Measurements from ENCODE around the gene EPHB6. TPM values are rescaled to one million over a fixed set of nuclear protein-coding genes. Genes with fewer than 3 reads are reported as not detected.

EPHB6 gene
- polyA plus RNA-seq, 1 donor from 2014 or later, result 37.6 TPM

GRCh38 chr7:142814451-142814850 lies 40.4 kb upstream of the EPHB6 start:
- Mint-ChIP-seq H3K27ac (peak overlapping the region in 2 of 3 donors; percentile 14 to 60), H3K9me3 (peaks cover 0 to under 1% (median 0%) of the 10 kb centered on the region in 3 donors), H3K4me1 (peaks cover 44 to 59% (median 46%) of the 10 kb centered on the region in 3 donors), H3K27me3 (peaks cover 2% of the 10 kb centered on the region), H3K4me3 (peak overlapping the region in 3 of 4 donors; percentile 39 to 84 (median 73)), H3K36me3 (peaks cover 12% of the 10 kb centered on the region)

DNA sequence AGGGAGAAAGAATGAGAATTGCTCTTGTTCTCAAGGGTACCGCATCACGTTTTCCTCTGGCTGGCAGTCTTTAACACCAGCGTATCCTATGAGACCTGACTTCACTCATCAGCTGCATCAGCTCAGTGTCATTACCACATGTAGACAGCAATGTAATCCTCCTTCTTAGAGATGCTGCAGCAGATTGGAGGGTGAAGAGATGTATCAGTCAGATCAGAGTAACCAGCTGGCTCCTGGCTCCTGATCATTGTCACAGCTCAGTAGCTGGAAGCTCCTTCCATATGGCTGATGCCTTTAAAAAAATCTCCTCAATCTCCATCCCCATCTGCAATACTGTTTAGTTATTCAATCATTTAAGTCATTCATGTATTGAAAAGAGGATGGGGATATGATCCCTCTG lies 39.7 kb upstream of the EPHB6 start:
- peaks cover 0 to 3% (median 1%) of the 10 kb centered on the region in 3 donors for H3K9me3 Mint-ChIP-seq
- H3K36me3 Mint-ChIP-seq, result peaks cover 12% of the 10 kb centered on the region
- H3K27ac Mint-ChIP-seq, result no peak overlapping the region
- H3K4me1 Mint-ChIP-seq, result peaks cover 39 to 52% (median 40%) of the 10 kb centered on the region in 3 donors
- H3K27me3 Mint-ChIP-seq, result peaks cover 2% of the 10 kb centered on the region
- H3K4me3 Mint-ChIP-seq, result peak overlapping the region in 2 of 4 donors; percentile 18 to 61

GRCh38 chr7:142817506-142817905 lies 37.4 kb upstream of the EPHB6 start:
- peaks cover 21 to 35% (median 26%) of the 10 kb centered on the region in 3 donors for H3K4me1 Mint-ChIP-seq
- peaks cover 14% of the 10 kb centered on the region for H3K36me3 Mint-ChIP-seq
- H3K27ac Mint-ChIP-seq, result no peak overlapping the region
- peaks cover 0 to 20% (median 10%) of the 10 kb centered on the region in 3 donors for H3K9me3 Mint-ChIP-seq
- H3K4me3 Mint-ChIP-seq, result no peak overlapping the region
- peaks cover 4% of the 10 kb centered on the region for H3K27me3 Mint-ChIP-seq

GRCh38 chr7:142819530-142819929 lies 35.3 kb upstream of the EPHB6 start:
- Mint-ChIP-seq H3K27ac (no peak overlapping the region), H3K9me3 (peaks cover 2 to 26% (median 15%) of the 10 kb centered on the region in 3 donors), H3K36me3 (peaks cover 14% of the 10 kb centered on the region), H3K4me1 (peaks cover 4 to 17% (median 9%) of the 10 kb centered on the region in 3 donors), H3K4me3 (no peak overlapping the region), H3K27me3 (peaks cover 4% of the 10 kb centered on the region)

- no peak overlapping the region for H3K4me3 Mint-ChIP-seq
- H3K27me3 Mint-ChIP-seq, result peaks cover 4% of the 10 kb centered on the region
- no peak overlapping the region for H3K27ac Mint-ChIP-seq
- H3K9me3 Mint-ChIP-seq, result peaks cover 2 to 30% (median 21%) of the 10 kb centered on the region in 3 donors
- H3K4me1 Mint-ChIP-seq, result peaks cover 2 to 9% (median 4%) of the 10 kb centered on the region in 3 donors
- peaks cover 15% of the 10 kb centered on the region for H3K36me3 Mint-ChIP-seq
Observed at GRCh38 chr7:142822714-142823113, 32.2 kb upstream of the EPHB6 start.

DNA sequence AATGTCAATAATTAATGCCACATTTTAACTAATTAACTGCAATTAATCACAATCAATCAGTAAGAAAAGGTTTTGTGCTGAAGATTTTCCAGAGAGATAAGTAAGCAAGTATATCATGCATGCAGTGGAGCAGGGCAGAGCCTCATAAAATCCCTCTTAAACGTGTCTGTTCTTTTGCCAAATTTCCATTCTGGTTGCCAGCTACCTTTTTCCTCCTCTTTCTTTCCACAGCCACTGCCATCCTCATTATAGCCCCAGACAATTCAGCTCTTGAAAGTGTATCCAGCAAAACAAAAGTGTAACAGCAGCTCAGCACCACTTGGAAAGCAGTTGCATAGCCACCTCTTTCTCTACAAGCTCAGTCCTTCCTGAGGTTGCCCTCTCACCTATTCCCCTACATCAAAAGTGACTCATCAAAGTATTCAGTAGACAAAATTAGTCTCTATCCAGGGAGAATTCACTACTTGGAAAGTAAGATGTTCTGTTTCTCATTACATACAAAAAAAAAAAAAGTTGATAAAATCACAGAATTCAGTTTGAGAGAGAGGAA lies 26.9 kb upstream of the EPHB6 start:
- H3K9me3 Mint-ChIP-seq, result peaks cover 2 to 11% (median 10%) of the 10 kb centered on the region in 3 donors
- no peaks in the 10 kb centered on the region for H3K27me3 Mint-ChIP-seq
- H3K36me3 Mint-ChIP-seq, result peaks cover 10% of the 10 kb centered on the region
- no peak overlapping the region for H3K27ac Mint-ChIP-seq
- H3K4me1 Mint-ChIP-seq, result peaks cover 10 to 20% (median 19%) of the 10 kb centered on the region in 3 donors
- no peak overlapping the region for H3K4me3 Mint-ChIP-seq

- H3K36me3 Mint-ChIP-seq, result no peaks in the 10 kb centered on the region
- no peak overlapping the region for H3K27ac Mint-ChIP-seq
- H3K4me1 Mint-ChIP-seq, result peaks cover 18 to 36% (median 36%) of the 10 kb centered on the region in 3 donors
- peak overlapping the region in 1 of 4 donors; percentile 2 for H3K4me3 Mint-ChIP-seq
- H3K9me3 Mint-ChIP-seq, result no peaks in the 10 kb centered on the region
- H3K27me3 Mint-ChIP-seq, result no peaks in the 10 kb centered on the region
Observed at GRCh38 chr7:142832417-142832816, 22.5 kb upstream of the EPHB6 start.

GRCh38 chr7:142833174-142834048 lies 21.5 kb upstream of the EPHB6 start:
- no peaks in the 10 kb centered on the region for H3K9me3 Mint-ChIP-seq
- no peak overlapping the region for H3K27ac Mint-ChIP-seq
- H3K27me3 Mint-ChIP-seq, result no peaks in the 10 kb centered on the region
- H3K4me1 Mint-ChIP-seq, result peaks cover 18 to 36% (median 36%) of the 10 kb centered on the region in 3 donors
- no peak overlapping the region for H3K4me3 Mint-ChIP-seq
- no peaks in the 10 kb centered on the region for H3K36me3 Mint-ChIP-seq

- no peaks in the 10 kb centered on the region for H3K27me3 Mint-ChIP-seq
- no peak overlapping the region for H3K27ac Mint-ChIP-seq
- no peaks in the 10 kb centered on the region for H3K9me3 Mint-ChIP-seq
- peaks cover 17 to 36% (median 36%) of the 10 kb centered on the region in 3 donors for H3K4me1 Mint-ChIP-seq
- H3K4me3 Mint-ChIP-seq, result no peak overlapping the region
- no peaks in the 10 kb centered on the region for H3K36me3 Mint-ChIP-seq
Observed at GRCh38 chr7:142835487-142835886, 19.4 kb upstream of the EPHB6 start.

GRCh38 chr7:142836426-142836825 lies 18.4 kb upstream of the EPHB6 start:
- no peaks in the 10 kb centered on the region for H3K36me3 Mint-ChIP-seq
- peak overlapping the region in 1 of 4 donors; percentile 23 for H3K4me3 Mint-ChIP-seq
- no peaks in the 10 kb centered on the region for H3K9me3 Mint-ChIP-seq
- no peak overlapping the region for H3K27ac Mint-ChIP-seq
- no peaks in the 10 kb centered on the region for H3K27me3 Mint-ChIP-seq
- peaks cover 13 to 29% (median 28%) of the 10 kb centered on the region in 3 donors for H3K4me1 Mint-ChIP-seq

DNA sequence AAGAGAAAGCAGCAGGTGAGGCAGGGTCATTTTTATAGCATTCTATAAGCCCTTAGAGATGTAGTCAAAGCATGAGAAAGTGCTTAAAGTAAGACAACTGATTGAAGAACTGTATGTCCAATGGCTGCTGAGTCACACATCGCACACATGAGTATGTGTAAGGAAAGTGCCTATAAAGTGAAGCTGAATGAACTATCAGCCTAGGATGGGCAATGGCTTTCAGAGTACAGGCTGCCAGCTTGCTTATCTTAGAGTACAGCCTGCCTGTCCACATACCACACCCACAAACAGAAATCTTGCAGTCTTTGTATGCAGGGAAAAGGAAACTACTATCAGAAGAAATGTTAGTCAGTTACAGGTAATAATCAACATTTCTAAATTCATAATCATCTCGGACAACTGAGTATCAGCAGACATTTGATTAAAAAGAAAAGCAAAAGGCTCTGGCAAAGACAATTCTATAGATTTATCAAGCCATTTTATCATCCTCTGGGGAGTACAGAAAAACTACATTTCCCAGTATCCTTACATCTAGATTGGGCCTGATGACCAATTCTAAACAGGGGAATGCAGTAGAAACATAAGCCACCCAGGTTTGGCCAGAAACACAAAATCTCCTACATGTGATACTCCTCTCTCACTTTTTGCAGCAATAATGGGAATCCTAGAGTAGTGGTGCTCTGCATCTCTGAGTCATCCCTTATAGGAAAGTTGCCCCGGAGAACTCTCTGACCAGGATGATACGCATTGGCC lies 16.2 kb upstream of the EPHB6 start:
- H3K4me3 Mint-ChIP-seq, result no peak overlapping the region
- peaks cover 3% of the 10 kb centered on the region for H3K36me3 Mint-ChIP-seq
- H3K9me3 Mint-ChIP-seq, result no peaks in the 10 kb centered on the region
- H3K27ac Mint-ChIP-seq, result no peak overlapping the region
- H3K4me1 Mint-ChIP-seq, result peaks cover 4 to 12% (median 11%) of the 10 kb centered on the region in 3 donors
- no peaks in the 10 kb centered on the region for H3K27me3 Mint-ChIP-seq

DNA sequence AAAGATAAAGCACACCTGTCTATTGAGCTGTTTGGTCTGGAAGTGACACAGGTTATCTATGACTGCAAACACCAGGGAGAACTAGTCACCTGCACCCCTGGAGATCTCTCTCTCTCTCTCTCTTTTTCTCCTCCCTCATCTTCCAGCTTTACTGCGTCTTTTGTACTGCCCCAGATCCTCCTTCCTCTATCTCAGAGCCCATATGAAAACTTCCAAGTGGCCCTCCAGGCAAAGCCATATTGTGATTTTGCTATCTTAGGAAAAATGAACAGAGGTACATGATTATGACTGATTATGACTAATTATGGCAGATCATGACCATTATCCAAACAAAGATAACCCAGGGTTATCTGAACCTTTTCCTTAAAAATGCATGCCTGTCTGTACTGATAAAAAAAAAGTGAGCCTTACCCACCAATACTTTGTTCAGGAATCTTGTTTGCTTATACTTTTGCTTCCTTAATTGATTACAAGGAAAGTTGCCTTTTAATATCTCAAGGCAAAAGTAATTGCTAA lies 12.6 kb upstream of the EPHB6 start:
- no peak overlapping the region for H3K4me3 Mint-ChIP-seq
- H3K4me1 Mint-ChIP-seq, result no peaks in the 10 kb centered on the region
- H3K36me3 Mint-ChIP-seq, result peaks cover 3% of the 10 kb centered on the region
- H3K9me3 Mint-ChIP-seq, result no peaks in the 10 kb centered on the region
- no peaks in the 10 kb centered on the region for H3K27me3 Mint-ChIP-seq
- H3K27ac Mint-ChIP-seq, result no peak overlapping the region

DNA sequence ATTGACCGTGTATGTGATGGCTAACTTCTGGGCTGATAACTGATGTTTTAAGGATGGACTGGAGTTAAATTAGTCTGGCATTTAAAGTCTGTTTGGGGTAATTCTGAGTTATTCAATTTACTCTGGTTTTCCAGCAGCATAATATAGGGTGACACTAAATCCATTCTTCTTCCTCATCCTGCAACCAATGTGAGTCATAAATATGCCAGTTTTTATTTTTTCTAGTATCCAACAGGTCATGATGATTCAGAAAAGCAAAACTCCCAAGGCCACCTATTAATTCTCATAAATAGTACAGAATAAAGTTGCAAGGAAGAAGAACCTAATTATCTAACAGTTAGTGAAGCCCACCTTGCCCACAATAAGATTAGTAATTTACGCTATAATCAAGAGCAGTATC lies 7.5 kb upstream of the EPHB6 start:
- peaks cover 1% of the 10 kb centered on the region for H3K36me3 Mint-ChIP-seq
- H3K27ac Mint-ChIP-seq, result no peak overlapping the region
- no peaks in the 10 kb centered on the region for H3K27me3 Mint-ChIP-seq
- H3K9me3 Mint-ChIP-seq, result no peaks in the 10 kb centered on the region
- peaks cover 0 to 6% (median 4%) of the 10 kb centered on the region in 3 donors for H3K4me1 Mint-ChIP-seq
- H3K4me3 Mint-ChIP-seq, result no peak overlapping the region

GRCh38 chr7:142851269-142851668 lies 3.6 kb upstream of the EPHB6 start:
- H3K27me3 Mint-ChIP-seq, result no peaks in the 10 kb centered on the region
- H3K36me3 Mint-ChIP-seq, result peaks cover 3% of the 10 kb centered on the region
- no peaks in the 10 kb centered on the region for H3K9me3 Mint-ChIP-seq
- H3K4me1 Mint-ChIP-seq, result peaks cover 10 to 20% (median 17%) of the 10 kb centered on the region in 3 donors
- no peak overlapping the region for H3K27ac Mint-ChIP-seq
- no peak overlapping the region for H3K4me3 Mint-ChIP-seq

Data from IgD-negative memory B cell (primary cell).